DND-41 (cell line): ENCODE data around the gene STN1.

Experiments used
- CTCF ChIP-seq: IDR thresholded peaks from 2 replicates; pipeline ENCODE4 v1.5.1; 2012; ENCODE audit warnings: borderline replicate concordance, low read length, moderate library complexity, mild to moderate bottlenecking; ENCODE audit not compliant: poor library complexity, severe bottlenecking; ENCODE audit errors: extremely low read depth
- EZH2 ChIP-seq: IDR thresholded peaks from 3 replicates; pipeline ENCODE4 v1.6.1; 2012; ENCODE audit warnings: borderline replicate concordance, low read depth, mild to moderate bottlenecking, moderate library complexity, low read length, inconsistent platforms; ENCODE audit not compliant: severe bottlenecking

GRCh38 chr10:103849212-103849877, 68.6 kb downstream of the STN1 start:
- TF ChIP-seq CTCF (no peak), EZH2 (no peak)
